HepG2 (cell line): Measurements from ENCODE around the gene FBXL7. TPM values are rescaled to one million over a fixed set of nuclear protein-coding genes. Genes with fewer than 3 reads are reported as not detected.

Experiments
- IRF1 ChIP-seq: sonication (generic); formaldehyde crosslinking; IDR thresholded peaks from 2 replicates; pipeline ENCODE4 v1.4.0; 2020; ENCODE audit warnings: low read depth, mild to moderate bottlenecking, missing genetic modification reagents
- JUN ChIP-seq: sonication (generic); formaldehyde crosslinking; IDR thresholded peaks from 2 replicates; pipeline ENCODE4 v1.4.0; 2020; ENCODE audit warnings: mild to moderate bottlenecking, missing genetic modification reagents
- KIAA2018 ChIP-seq: sonication (generic); formaldehyde crosslinking; IDR thresholded peaks from 2 replicates; pipeline ENCODE4 v1.5.0; 2020; ENCODE audit warnings: mild to moderate bottlenecking, missing genetic modification reagents, borderline replicate concordance
- ZBTB49 ChIP-seq: sonication (generic); formaldehyde crosslinking; IDR thresholded peaks from 2 replicates; pipeline ENCODE4 v1.4.0; 2020; ENCODE audit warnings: missing genetic modification reagents, borderline replicate concordance
- polyA plus RNA-seq, 8 experiments: library from polyadenylated mRNA; depleted of rRNA in 3 of 8; stranded (reverse) in 7 of 8; unstranded in 1 of 8; fragments of >200 nt; fragmentation: Illumina TruSeq in 4 of 8; extraction: Trizol in 4 of 8; gene quantifications; 2 replicates each; pipeline versions ENCODE4 v1.2.1 to v1.2.3, GENCODE V29; 2011 to 2016; ENCODE audit warnings: low read depth in 4 of 8, missing spikeins in 1 of 8, mixed read lengths in 1 of 8; ENCODE audit not compliant: insufficient read depth in 1 of 8
- total RNA-seq, 5 experiments: library from RNA; depleted of rRNA; stranded (reverse); fragments of >200 nt; fragmentation: Illumina TruSeq; extraction: Trizol; gene quantifications; 2 replicates each; pipeline ENCODE4 v1.2.3, GENCODE V29; 2016; ENCODE audit warnings: low read depth in 1 of 5
- TF ChIP-seq, protein P1 (sequence below): sonication (generic); formaldehyde crosslinking; IDR thresholded peaks from 2 replicates; pipeline ENCODE4 v1.4.0; 2020; ENCODE audit warnings: missing genetic modification reagents, borderline replicate concordance

The FBXL7 gene
- total and polyA plus RNA-seq, 2 of the 13 experiments (the other 11 are each of a cell fraction or from before 2014, with no cell fraction given), result 0.07 TPM; not detected in 1

- TF ChIP-seq KIAA2018 (no peak), IRF1 (CRISPR knock-in tag) (no peak), ZBTB49 (CRISPR knock-in tag) (no peak), JUN (no peak)
- TF ChIP-seq, protein P1, sequence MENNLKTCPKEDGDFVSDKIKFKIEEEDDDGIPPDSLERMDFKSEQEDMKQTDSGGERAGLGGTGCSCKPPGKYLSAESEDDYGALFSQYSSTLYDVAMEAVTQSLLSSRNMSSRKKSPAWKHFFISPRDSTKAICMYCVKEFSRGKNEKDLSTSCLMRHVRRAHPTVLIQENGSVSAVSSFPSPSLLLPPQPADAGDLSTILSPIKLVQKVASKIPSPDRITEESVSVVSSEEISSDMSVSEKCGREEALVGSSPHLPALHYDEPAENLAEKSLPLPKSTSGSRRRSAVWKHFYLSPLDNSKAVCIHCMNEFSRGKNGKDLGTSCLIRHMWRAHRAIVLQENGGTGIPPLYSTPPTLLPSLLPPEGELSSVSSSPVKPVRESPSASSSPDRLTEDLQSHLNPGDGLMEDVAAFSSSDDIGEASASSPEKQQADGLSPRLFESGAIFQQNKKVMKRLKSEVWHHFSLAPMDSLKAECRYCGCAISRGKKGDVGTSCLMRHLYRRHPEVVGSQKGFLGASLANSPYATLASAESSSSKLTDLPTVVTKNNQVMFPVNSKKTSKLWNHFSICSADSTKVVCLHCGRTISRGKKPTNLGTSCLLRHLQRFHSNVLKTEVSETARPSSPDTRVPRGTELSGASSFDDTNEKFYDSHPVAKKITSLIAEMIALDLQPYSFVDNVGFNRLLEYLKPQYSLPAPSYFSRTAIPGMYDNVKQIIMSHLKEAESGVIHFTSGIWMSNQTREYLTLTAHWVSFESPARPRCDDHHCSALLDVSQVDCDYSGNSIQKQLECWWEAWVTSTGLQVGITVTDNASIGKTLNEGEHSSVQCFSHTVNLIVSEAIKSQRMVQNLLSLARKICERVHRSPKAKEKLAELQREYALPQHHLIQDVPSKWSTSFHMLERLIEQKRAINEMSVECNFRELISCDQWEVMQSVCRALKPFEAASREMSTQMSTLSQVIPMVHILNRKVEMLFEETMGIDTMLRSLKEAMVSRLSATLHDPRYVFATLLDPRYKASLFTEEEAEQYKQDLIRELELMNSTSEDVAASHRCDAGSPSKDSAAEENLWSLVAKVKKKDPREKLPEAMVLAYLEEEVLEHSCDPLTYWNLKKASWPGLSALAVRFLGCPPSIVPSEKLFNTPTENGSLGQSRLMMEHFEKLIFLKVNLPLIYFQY (CRISPR knock-in tag), result no peak
Measured at GRCh38 chr5:15579193-15579990, 79.4 kb downstream of the FBXL7 start (continued).
